Fibroblast of skin of scalp (primary cell): Measurements from ENCODE around the gene HOXC10.
A peak's percentile ranks its signal among the peaks of the same experiment; 100 is the strongest.

Source experiments
- DNase-seq: peaks from one replicate; pipeline ENCODE4 v3.0.0-alpha.2; 2013

HOXC10 gene

GRCh38 chr12:54004063-54004840, 19.3 kb downstream of the HOXC10 start:
- no peak for DNase-seq

- DNase-seq, result no peak
Observed at GRCh38 chr12:54004841-54005530, 20.0 kb downstream of the HOXC10 start.

GRCh38 chr12:54005531-54005852, 20.5 kb downstream of the HOXC10 start:
- no peak for DNase-seq

- DNase-seq, result peak; percentile 75
Observed at GRCh38 chr12:54005853-54006558, 21.1 kb downstream of the HOXC10 start.

- DNase-seq, result no peak
Observed at GRCh38 chr12:54006559-54007220, 21.7 kb downstream of the HOXC10 start.

- no peak for DNase-seq
Observed at GRCh38 chr12:54007538-54008259, 22.8 kb downstream of the HOXC10 start.

- DNase-seq, result no peak
Observed at GRCh38 chr12:54008260-54008552, 23.3 kb downstream of the HOXC10 start.

GRCh38 chr12:54009171-54010052, 24.5 kb downstream of the HOXC10 start:
- DNase-seq, result no peak

- DNase-seq, result no peak
Observed at GRCh38 chr12:54010053-54010971, 25.4 kb downstream of the HOXC10 start.

GRCh38 chr12:54010972-54011664, 26.2 kb downstream of the HOXC10 start:
- DNase-seq, result no peak

GRCh38 chr12:54011665-54012532, 27.0 kb downstream of the HOXC10 start:
- DNase-seq, result no peak

- DNase-seq, result no peak
Observed at GRCh38 chr12:54012631-54013409, 27.9 kb downstream of the HOXC10 start.

- DNase-seq, result no peak
Observed at GRCh38 chr12:54014377-54015017, 29.6 kb downstream of the HOXC10 start.

GRCh38 chr12:54015018-54015931, 30.3 kb downstream of the HOXC10 start:
- DNase-seq, result no peak

- no peak for DNase-seq
Observed at GRCh38 chr12:54016051-54016450, 31.1 kb downstream of the HOXC10 start.

- no peak for DNase-seq
Observed at GRCh38 chr12:54016478-54016964, 31.6 kb downstream of the HOXC10 start.
